Vagina (tissue), 2 donors: ENCODE data around the gene DDC.

Source experiments
- POLR2A ChIP-seq, 2 donors: fragments of 450-650 bp; IDR thresholded peaks; one replicate each; pipeline ENCODE4 v1.6.1; 2017; ENCODE audit warnings: antibody characterized with exemption in 2 of 2, mild to moderate bottlenecking in 2 of 2, moderate library complexity in 2 of 2
- POLR2AphosphoS5 ChIP-seq, 2 donors: sonication (generic); formaldehyde crosslinking; IDR thresholded peaks; one replicate each; pipeline ENCODE4 v1.9.0; 2017; ENCODE audit warnings: antibody characterized with exemption in 2 of 2, mild to moderate bottlenecking in 2 of 2, low read depth in 1 of 2; ENCODE audit not compliant: insufficient read depth in 1 of 2
- TF ChIP-seq, protein P1 (sequence below), 3 experiments: fragments of 450-650 bp in 2 of 3; fragments of 200-600 bp in 1 of 3; sonication (generic) in 1 of 3; IDR thresholded peaks; one replicate each; pipeline ENCODE4 v1.5.1; 2017 to 2019; ENCODE audit warnings: antibody characterized with exemption in 3 of 3, mild to moderate bottlenecking in 2 of 3, moderate library complexity in 2 of 3

DNA sequence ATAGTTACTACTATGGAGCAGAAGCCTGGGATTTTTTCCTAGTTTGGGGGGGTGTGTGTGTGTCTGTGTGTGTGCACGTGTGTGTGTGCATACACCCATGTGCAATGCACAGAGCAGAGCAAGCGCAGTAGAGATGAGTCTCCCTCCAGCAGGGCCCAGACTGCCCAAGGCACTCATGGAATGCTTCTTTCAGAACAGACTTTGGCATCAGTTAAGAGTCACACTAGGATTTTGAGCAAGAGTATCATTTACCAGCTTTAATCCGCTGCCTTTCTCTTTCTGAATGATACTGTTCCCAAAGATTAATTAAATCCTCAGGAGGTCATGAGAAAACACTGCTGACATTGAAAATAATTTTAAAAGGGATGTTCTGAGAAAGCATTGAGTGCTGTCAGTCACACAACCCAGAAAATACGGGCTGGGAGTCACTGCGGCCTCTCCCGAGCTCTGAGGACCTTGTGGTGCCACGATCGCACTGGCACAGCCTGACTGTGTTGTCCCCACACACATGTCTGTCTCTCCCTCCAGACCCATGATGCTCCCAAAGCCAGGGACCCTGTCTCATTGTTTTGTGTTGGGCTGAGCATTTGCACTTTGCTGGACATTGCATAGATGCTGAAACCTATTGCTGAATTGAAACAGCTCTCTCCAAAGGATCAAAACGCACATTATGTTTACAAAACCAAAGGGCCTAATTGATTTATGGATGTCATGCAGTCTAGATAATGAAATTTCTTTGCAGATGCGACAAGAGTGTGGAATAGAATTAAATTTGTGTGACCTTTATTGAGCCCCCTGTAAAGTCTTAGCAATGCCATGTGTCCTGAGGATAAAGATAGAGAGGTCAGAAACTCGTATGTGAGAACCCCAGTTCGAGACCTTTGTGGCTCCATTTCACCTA, 60.3 kb downstream of the DDC start:
- TF ChIP-seq, protein P1, sequence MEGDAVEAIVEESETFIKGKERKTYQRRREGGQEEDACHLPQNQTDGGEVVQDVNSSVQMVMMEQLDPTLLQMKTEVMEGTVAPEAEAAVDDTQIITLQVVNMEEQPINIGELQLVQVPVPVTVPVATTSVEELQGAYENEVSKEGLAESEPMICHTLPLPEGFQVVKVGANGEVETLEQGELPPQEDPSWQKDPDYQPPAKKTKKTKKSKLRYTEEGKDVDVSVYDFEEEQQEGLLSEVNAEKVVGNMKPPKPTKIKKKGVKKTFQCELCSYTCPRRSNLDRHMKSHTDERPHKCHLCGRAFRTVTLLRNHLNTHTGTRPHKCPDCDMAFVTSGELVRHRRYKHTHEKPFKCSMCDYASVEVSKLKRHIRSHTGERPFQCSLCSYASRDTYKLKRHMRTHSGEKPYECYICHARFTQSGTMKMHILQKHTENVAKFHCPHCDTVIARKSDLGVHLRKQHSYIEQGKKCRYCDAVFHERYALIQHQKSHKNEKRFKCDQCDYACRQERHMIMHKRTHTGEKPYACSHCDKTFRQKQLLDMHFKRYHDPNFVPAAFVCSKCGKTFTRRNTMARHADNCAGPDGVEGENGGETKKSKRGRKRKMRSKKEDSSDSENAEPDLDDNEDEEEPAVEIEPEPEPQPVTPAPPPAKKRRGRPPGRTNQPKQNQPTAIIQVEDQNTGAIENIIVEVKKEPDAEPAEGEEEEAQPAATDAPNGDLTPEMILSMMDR (IDR thresholded peaks at IDR 0.05) = no peak
- TF ChIP-seq POLR2AphosphoS5 (IDR thresholded peaks at IDR 0.05; ENCODE audit: insufficient read depth in 1 of 2, low read depth in 1 of 2) (no peak), POLR2A (IDR thresholded peaks at IDR 0.05) (no peak)
